Thyroid gland (tissue), 4 donors: ENCODE measurements around the gene FMN2.

Source experiments
- POLR2A ChIP-seq, 2 donors: fragments of 450-650 bp; IDR thresholded peaks; one replicate each; pipeline ENCODE4 v1.6.1; 2017; ENCODE audit warnings: antibody characterized with exemption in 2 of 2, mild to moderate bottlenecking in 2 of 2, moderate library complexity in 1 of 2
- TF ChIP-seq, protein P1 (sequence below), 6 experiments: fragments of 200-600 bp in 3 of 6; fragments of 450-650 bp in 3 of 6; sonication (generic) in 3 of 6; IDR thresholded peaks; one replicate each; pipeline ENCODE4 v1.5.1; 2016 to 2019; ENCODE audit warnings: antibody characterized with exemption in 6 of 6, mild to moderate bottlenecking in 2 of 6, inconsistent platforms in 1 of 6, moderate library complexity in 1 of 6

DNA sequence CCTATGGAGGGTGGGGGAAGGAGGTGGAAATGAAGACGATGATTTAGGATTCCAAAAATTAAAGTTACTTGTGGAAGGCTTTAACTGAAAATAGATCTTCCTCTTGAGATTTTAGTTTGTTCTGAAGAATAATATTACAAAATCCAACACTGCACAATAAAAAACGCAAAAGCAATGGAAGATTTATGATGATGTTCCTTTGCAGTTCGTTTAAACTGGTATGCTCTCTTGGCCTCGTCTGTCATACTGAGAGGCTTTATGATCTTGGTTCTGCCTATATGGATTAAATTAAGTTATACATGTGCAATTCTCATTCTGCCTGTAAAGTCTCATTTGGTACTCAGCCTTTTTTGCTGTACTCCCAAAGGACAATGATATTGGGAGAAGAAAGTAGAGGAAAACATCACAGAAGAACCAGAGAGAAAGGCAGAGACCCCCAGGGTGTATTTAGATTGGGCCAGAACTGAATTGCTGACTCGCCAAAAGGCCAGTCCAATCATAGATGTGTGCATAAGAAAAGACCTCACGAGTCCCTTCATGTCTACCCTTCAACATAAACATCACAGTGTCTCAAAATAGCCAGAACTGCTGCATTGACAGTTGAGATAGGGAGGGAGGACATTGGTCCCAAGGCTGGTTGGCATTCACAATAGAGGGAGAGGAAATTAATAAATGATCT is 331.7 kb downstream of the FMN2 start:
- TF ChIP-seq, protein P1, sequence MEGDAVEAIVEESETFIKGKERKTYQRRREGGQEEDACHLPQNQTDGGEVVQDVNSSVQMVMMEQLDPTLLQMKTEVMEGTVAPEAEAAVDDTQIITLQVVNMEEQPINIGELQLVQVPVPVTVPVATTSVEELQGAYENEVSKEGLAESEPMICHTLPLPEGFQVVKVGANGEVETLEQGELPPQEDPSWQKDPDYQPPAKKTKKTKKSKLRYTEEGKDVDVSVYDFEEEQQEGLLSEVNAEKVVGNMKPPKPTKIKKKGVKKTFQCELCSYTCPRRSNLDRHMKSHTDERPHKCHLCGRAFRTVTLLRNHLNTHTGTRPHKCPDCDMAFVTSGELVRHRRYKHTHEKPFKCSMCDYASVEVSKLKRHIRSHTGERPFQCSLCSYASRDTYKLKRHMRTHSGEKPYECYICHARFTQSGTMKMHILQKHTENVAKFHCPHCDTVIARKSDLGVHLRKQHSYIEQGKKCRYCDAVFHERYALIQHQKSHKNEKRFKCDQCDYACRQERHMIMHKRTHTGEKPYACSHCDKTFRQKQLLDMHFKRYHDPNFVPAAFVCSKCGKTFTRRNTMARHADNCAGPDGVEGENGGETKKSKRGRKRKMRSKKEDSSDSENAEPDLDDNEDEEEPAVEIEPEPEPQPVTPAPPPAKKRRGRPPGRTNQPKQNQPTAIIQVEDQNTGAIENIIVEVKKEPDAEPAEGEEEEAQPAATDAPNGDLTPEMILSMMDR (IDR thresholded peaks at IDR 0.05) = no peak
- TF ChIP-seq POLR2A (IDR thresholded peaks at IDR 0.05) = no peak
